Spinal cord (tissue), 10 donors: ENCODE data around the gene TSPAN32. TPM values are rescaled to one million over a fixed set of nuclear protein-coding genes. Genes with fewer than 3 reads are reported as not detected.
"Not testable (repeated sequence)": the region's sequence is repeated elsewhere in the genome, so short reads cannot be mapped to it uniquely, and the experiment has no call there.

Experiments used
- DNase-seq, 6 donors: peaks; one replicate each; pipeline versions ENCODE4 v3.0.0 to v3.0.0-alpha.2; 2013 to 2015; ENCODE audit warnings: low spot score in 6 of 6, low read depth in 4 of 6
- H3K27ac ChIP-seq: one replicate; pipeline ENCODE4 v1.5.1; 2013; ENCODE audit warnings: low read depth, low read length, control low read depth
- H3K27me3 ChIP-seq: one replicate; pipeline ENCODE4 v1.6.1; 2013; ENCODE audit warnings: low read length; ENCODE audit not compliant: control insufficient read depth, insufficient read depth
- H3K36me3 ChIP-seq: one replicate; pipeline ENCODE4 v1.6.1; 2013; ENCODE audit warnings: low read length; ENCODE audit not compliant: control insufficient read depth, insufficient read depth
- H3K4me1 ChIP-seq: one replicate; pipeline ENCODE4 v1.6.1; 2013; ENCODE audit warnings: low read length; ENCODE audit not compliant: control insufficient read depth, insufficient read depth
- H3K4me3 ChIP-seq: one replicate; pipeline ENCODE4 v1.5.1; 2013; ENCODE audit warnings: low read depth, low read length, control low read depth
- H3K9me3 ChIP-seq: one replicate; pipeline ENCODE4 v1.6.1; 2013; ENCODE audit warnings: low read length; ENCODE audit not compliant: control insufficient read depth, insufficient read depth
- WGBS: methylation state at CpG from one replicate; pipeline ENCODE4 v1.1.5; 2013; ENCODE audit warnings: missing lambda C conversion rate; ENCODE audit not compliant: insufficient coverage; 5-methylcytosine and 5-hydroxymethylcytosine counted together
- polyA plus RNA-seq, 2 donors: library from polyadenylated mRNA; unstranded; fragments of 120-200 nt; gene quantifications; one replicate each; pipeline ENCODE4 v1.2.1, GENCODE V29; 2013; ENCODE audit not compliant: insufficient read length in 2 of 2
- total RNA-seq, 2 donors: library from RNA; depleted of rRNA in 1 of 2; stranded (reverse); fragments of 120-200 nt in 1 of 2; fragments of >200 nt in 1 of 2; gene quantifications; one replicate each; pipeline versions ENCODE4 v1.2.3 to v1.2.4, GENCODE V29; 2013 to 2014
- donor health status: healthy.

TSPAN32 gene
- total and polyA plus RNA-seq, 4 donors, result 0.90 to 2.8 (median 2.1) TPM

DNA sequence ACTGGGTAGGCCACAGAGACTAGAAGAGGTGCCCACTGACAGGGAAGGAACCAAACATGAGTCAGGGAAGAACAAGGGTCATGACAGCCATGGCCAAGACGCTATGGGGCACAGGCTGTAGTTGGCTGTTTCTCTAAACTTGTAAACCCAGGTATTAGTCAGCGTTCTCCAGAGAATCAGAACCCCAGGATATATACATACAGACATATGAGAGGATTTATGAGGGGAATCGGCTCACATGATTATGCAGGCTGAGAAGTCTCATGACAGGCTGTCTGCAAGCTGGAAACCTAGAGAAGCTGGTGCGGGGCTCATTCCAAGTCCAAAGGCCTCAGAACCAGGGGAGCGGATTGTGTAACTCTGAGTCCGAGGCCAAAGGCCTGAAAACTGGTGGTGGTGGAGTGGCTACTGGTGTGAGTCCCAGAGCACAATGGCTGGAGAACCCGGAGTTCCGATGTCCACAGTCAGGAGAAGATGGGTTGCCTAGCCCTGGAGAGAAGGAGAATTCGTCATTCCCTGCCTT, 45.6 kb downstream of the TSPAN32 start:
- Histone ChIP-seq H3K27ac (no peak overlapping the region), H3K9me3 (peaks cover 6% of the 10 kb centered on the region), H3K4me3 (no peak overlapping the region), H3K36me3 (no peaks in the 10 kb centered on the region), H3K4me1 (peaks cover 4% of the 10 kb centered on the region), H3K27me3 (no peaks in the 10 kb centered on the region)
- WGBS, result 94% methylated on average over 4 of the region's 9 CpGs
- DNase-seq, result no peak

DNA sequence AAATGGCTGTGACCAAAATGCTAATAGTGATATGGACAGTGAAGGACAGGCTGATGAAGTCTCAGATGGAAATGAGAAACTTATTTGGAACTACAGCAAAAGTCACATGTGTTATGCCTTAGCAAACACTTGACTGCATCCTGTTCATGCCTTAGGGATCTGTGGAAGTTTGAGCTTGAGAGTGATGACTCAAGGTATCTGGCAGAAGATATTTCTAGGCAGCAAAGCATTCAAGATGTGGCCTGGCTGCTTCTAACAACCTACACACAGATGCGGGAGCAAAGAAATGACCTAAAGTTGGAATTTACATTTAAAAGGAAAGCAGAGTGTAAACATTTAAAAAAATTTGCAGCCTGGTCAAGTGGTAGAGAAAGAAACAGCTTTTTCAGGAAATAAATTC, 47.2 kb downstream of the TSPAN32 start:
- Histone ChIP-seq H3K4me3 (no peak overlapping the region), H3K27me3 (no peaks in the 10 kb centered on the region), H3K36me3 (no peaks in the 10 kb centered on the region), H3K27ac (no peak overlapping the region), H3K4me1 (no peaks in the 10 kb centered on the region), H3K9me3 (peaks cover 6% of the 10 kb centered on the region)
- no peak for DNase-seq
- no CpG with 5 or more reads among the region's 1 CpG for WGBS

DNA sequence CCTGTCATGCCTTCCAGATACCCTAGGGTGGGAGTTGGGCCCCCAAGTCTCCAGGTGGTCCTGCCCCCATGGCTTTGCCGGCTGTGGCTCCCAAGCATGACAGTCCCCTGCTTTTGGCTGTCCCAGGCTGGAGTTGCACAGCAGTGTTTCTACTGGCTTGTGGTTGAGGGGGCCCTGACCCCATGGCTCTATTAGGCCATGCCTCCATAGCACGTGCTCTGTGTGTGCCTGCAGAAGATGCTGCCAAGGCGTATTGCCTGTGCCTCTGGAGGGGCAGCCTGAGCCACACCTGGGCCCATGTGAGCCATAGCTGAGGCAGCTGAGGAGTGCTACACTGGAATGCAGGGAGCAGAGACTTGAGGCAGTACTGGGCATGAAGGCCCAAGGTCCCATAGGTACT, 49.9 kb downstream of the TSPAN32 start:
- WGBS, result 79% methylated on average over 3 of the region's 3 CpGs
- H3K27me3 ChIP-seq, result no peaks in the 10 kb centered on the region
- no peak overlapping the region for H3K27ac ChIP-seq

DNA sequence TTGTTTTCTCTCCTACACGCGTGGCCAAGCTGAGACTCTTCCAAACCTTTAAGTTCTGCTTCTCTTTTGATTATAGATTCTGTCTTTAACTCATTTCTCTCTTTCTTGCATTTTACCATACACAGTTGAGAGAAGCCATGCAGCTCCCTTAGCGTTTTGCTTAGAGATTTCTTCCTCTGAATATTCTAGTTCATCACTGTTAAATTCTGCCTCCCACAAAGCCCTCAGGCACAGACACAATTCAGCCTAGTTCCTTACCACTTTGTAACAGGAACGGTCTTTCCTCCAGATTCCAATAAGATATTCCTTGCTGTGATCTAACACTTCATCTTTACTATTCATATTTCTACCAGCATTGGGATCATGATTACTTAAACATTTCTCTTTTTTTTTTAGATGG, 50.6 kb downstream of the TSPAN32 start:
- WGBS, result 95% methylated on average over 4 of the region's 4 CpGs
- Histone ChIP-seq H3K27ac (no peak overlapping the region), H3K4me1 (no peaks in the 10 kb centered on the region), H3K36me3 (no peaks in the 10 kb centered on the region), H3K4me3 (no peak overlapping the region), H3K27me3 (no peaks in the 10 kb centered on the region), H3K9me3 (peaks cover 4% of the 10 kb centered on the region)
- DNase-seq, result no peak

More for the DNA sequence above, 49.9 kb downstream of the TSPAN32 start:
- Histone ChIP-seq H3K4me1 (no peaks in the 10 kb centered on the region), H3K36me3 (no peaks in the 10 kb centered on the region), H3K9me3 (peaks cover 4% of the 10 kb centered on the region), H3K4me3 (no peak overlapping the region)
- no peak for DNase-seq

DNA sequence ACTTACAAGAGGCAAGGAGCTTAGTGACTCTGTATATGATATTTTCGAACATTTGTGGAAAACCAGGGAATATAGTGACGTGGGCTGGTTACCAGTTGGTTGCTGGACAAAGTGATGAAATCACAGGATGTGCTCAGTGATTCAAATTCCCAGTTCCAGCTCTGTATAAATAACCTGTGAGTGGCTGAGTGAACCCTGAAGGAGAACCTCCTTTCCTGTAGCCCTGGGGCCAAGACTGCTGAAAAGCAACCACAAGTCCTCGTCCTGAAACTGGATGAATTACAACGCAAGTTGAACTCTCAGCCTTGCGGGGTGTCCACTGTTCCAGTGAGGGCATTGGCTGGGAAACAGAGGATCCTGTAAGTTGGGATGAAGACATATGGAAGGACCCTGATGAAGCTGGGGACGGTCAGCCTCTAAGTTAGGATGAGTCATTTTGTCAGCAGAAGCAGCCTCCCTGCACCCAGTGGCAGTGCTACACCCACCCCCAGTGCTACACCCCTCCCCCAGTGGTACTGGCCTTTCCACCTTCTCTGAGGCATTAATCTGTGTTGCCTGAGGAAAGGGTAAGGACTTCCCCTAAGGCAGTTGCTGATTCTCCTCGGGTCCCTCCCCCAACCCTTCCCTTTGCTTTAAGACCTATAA, 53.3 kb downstream of the TSPAN32 start:
- 91% methylated on average over 6 of the region's 7 CpGs for WGBS
- no peak for DNase-seq
- H3K4me1 ChIP-seq, result no peaks in the 10 kb centered on the region

DNA sequence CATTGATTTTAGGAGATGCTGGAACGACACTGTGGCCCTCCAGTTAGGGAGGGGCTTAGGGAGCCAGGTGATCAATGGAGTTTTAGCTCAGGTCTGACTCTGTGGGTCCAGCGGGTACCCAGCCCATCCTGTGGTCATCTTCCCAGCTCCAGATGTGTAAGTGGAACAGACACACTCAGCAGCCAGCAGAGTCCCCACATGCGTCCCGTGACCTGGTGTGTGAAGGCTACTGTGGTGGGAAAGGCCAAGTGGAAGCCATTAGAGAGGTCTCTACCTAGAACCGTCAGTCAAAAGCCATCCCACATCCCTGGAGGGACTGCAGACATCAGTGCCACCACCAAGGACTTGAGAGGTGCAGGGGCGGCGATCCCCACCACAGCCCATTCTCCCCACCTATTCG, 55.4 kb downstream of the TSPAN32 start:
- no peak for DNase-seq
- Histone ChIP-seq H3K4me3 (no peak overlapping the region), H3K27me3 (no peaks in the 10 kb centered on the region), H3K9me3 (no peaks in the 10 kb centered on the region), H3K27ac (no peak overlapping the region), H3K4me1 (no peaks in the 10 kb centered on the region), H3K36me3 (peaks cover 3% of the 10 kb centered on the region)
- 66% methylated on average over 6 of the region's 8 CpGs for WGBS

More for the DNA sequence above, 53.3 kb downstream of the TSPAN32 start:
- H3K27ac ChIP-seq, result no peak overlapping the region
- no peak overlapping the region for H3K4me3 ChIP-seq
- H3K27me3 ChIP-seq, result no peaks in the 10 kb centered on the region
- H3K36me3 ChIP-seq, result peaks cover 3% of the 10 kb centered on the region
- no peaks in the 10 kb centered on the region for H3K9me3 ChIP-seq

DNA sequence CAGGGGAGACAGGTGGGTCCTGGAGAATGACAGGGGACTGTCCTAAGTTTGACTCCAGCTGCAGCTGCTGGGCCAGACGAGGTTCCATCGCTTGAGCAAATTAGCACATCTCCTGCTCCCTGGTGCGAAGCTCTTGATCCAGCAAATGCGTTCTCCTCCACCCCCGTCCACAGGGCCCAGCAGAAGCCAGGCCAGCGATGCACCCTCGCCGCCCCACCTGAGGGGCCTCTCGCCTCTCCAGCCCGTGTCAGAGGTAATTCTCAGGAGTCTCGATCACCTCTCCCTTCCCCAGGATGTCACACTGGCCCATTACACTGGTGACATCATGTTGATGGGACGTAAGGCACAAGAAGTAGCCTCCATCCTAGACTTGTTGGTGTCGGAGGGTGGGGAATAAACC, 55.8 kb downstream of the TSPAN32 start:
- not testable (repeated sequence) for DNase-seq, H3K4me1 ChIP-seq, H3K27ac ChIP-seq, H3K4me3 ChIP-seq, H3K27me3 ChIP-seq, H3K9me3 ChIP-seq, H3K36me3 ChIP-seq
- WGBS, result 91% methylated on average over 8 of the region's 13 CpGs

DNA sequence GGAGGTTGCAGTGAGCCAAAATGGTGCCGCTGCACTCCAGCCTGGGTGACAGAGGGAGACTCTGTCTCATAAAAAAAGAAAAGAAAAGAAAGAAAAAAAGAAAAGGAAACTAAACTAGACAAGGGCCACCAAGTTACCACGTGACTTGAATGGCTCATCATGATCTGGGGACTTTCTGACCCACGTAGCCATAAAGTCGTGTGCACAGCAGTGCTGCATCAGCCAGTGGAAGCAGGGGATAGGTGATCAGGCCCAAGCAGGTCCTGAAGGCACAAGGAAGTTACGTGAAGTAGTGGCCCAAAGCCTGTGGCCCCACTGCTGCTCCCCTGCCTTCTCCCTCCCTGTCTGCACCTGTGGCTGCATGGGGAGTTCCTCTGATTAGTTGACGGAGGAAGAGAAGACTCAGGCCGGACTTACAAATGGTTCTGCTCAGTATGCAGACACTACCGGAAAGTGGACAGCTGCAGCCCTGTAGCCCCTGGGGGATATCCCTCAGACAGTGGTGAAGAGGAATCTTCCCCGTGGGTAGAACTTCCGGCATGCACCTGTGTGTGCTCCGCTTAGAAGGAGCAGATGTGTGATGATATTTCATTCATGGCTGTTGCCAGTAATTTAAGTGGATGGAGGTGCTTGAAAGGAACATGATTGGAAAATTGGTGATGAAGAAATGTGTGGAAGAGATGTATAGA, 57.1 kb downstream of the TSPAN32 start:
- DNase-seq, result no peak
- no peaks in the 10 kb centered on the region for H3K9me3 ChIP-seq
- peaks cover 8% of the 10 kb centered on the region for H3K4me1 ChIP-seq
- H3K27me3 ChIP-seq, result no peaks in the 10 kb centered on the region
- H3K4me3 ChIP-seq, result no peak overlapping the region
- peaks cover 9% of the 10 kb centered on the region for H3K36me3 ChIP-seq
- H3K27ac ChIP-seq, result no peak overlapping the region
- WGBS, result 84% methylated on average over 8 of the region's 11 CpGs

DNA sequence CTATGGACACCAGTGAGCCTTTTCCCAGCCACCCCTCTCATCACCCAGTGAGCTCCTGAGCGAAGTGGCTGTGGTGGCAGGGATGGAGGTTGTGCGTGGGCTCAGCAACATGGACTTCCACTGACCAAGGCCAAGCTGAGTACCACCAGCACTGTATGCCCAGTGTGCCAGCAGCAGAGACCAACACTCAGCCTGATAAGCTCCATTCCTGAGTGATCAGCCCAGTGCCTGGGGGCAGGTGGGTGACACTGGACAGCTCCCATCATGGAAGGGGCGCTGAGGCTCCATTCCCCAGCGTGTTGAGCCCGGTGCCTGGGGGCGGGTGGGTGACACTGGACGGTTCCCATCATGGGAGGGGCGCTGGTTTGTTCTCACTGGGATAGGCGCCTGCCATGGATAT, 57.7 kb downstream of the TSPAN32 start:
- Histone ChIP-seq H3K9me3 (no peaks in the 10 kb centered on the region), H3K27ac (no peak overlapping the region), H3K36me3 (peaks cover 11% of the 10 kb centered on the region), H3K4me1 (peaks cover 13% of the 10 kb centered on the region), H3K4me3 (no peak overlapping the region), H3K27me3 (no peaks in the 10 kb centered on the region)
- WGBS, result 98% methylated on average over 6 of the region's 9 CpGs
- DNase-seq, result no peak
